ENCODE measurements around the gene IL20.

- no peak for TF ChIP-seq EZH2 (IDR thresholded peaks at IDR 0.05; ENCODE audit: insufficient read depth, poor library complexity, severe bottlenecking)
- no peak for TF ChIP-seq EZH2phosphoT487 (IDR thresholded peaks at IDR 0.05; ENCODE audit: insufficient read depth, low read depth)
These were observed 22.6 kb upstream of the IL20 start for GRCh38 chr1:206842854-206843253.
